ENCODE measurements around the gene NXPH3.
"Not testable (repeated sequence)": the region's sequence is repeated elsewhere in the genome, so short reads cannot be mapped to it uniquely, and the experiment has no call there.

The NXPH3 gene

DNA sequence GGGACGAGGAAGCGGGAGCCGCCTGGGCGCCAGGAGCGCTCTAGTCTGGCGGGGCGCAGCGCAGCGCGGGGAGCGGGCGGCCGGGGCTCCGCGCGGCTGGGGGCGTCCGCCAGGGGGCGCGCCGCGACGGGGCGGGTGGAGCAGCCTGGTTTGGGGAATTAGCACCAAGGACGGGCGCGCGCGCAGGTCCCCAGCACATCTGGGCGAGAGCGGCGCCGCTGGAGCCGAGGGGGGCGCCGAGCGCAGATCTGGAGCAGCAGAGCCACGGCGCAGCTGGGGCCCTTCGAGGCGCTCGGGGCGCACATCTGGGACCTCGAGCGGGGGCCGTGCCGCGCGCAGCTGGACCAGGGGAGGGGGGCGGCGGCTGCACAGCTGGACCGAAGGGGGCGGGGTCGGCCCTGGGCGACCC is at the start of gene NXPH3:
Gene NXPH3, plus strand, starts transcription at position 193 of the 409 bp plus-strand sequence. CDS start 349 bp downstream, outside the sequence.
- peak in 1 of 2 donors; percentile 33 for DNase-seq

DNA sequence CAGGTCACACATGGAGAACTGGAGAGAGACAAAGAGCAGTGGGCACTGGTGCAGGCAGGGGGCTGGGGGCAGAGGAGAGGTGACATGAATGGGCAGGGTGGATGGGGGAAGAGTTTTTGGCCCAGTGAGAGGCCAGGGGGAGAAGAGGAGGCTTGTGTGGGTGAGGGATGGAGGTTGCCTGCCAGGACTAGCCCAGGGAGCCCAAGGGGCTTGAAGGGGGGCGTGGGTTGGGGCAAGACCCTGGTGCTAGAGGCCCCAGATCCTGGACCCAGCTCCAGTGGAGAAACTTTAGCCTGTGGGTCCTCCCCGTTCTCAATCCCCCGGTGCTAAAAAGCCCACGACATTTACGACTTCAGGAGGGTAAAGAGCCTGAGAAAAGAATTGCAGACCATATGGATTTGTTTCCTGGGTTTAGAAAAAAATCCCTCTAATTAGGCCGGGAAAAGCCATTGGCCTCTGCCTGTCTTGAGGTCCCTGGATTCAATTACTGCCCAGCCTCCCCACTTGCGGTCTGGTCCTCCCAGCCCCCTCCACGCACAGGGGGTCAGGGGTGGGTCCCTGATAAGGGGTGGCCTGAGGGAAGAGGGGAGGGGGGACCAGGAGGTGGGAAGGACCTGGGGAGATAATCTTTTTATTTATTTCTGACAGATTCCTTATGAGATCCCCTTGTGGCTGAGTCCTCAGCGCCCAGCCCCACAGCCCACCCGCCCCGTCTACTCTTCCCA is 47.6 kb upstream of the NXPH3 start:
- DNase-seq, result no peak

DNA sequence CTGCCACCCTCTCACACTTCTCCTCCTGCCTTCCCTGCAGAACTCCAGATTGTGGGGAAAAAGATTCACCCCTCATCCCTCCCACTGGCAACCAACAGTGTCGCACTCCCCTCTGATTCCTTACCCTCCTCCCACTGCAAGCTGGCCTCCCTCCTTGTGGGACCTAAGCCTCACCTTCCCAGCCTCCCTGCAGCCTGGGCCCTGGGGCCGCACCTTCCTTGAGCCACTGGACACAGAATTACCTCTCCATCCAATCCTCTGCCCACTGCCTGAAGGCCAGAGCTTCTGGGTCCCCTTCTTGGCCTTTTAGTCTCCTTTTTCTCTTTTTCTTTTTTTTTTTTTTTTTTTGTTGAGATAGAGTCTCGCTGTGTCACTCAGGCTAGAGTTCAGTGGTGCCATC is 46.7 kb upstream of the NXPH3 start:
- no peak for DNase-seq

GRCh38 chr17:49530118-49530517 is 45.6 kb upstream of the NXPH3 start:
- DNase-seq, result no peak

DNA sequence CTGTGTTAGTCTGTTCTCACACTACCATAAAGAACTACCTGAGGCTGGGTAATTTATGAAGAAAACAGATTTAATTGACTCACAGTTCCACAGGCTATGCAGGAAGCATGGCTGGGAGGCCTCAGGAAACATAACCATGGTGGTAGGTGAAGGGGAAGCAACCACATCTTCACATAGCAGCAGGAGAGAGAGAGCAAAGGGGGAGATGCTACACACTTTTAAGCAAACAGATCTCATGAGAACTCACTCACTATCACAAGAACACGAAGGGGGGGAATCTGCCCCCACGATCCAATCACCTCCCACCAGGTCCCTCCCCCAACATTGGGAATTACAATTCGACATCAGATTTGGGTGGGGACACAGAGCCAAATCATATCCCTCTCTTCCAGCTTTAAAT is 31.8 kb upstream of the NXPH3 start:
- DNase-seq, result no peak

DNA sequence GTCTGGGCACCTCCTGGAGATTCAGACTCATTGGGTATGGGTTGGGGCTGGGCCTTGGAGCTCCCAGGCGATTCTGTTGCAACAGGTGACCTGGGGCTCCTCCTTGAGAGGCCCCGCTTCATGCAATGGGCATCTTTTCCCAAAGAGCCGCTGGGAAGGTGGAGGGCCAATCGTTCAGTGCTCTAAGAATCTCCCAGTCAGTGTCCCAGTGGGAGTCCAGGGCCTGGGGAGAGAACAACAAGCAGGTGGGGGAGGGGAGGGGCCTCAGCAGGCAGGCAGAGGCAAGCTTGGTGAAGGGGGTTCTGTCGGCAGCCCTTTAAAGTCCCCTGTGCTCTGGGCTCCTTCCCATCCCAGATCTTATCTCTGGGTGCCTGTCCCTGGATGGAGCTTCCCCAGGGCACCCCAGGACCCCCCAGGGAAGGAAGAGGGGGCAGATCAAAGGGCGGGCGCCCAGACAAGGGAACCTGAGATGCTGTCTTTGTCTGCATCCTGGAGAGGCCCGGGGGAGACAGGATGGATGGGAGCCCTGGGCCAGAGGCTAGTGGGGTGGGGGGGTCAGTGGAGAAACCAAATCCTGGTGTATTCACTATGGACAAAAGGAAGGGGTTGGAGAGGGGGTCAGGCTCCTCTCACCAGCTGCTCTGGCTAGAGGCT is 30.5 kb upstream of the NXPH3 start:
- DNase-seq, result no peak

DNA sequence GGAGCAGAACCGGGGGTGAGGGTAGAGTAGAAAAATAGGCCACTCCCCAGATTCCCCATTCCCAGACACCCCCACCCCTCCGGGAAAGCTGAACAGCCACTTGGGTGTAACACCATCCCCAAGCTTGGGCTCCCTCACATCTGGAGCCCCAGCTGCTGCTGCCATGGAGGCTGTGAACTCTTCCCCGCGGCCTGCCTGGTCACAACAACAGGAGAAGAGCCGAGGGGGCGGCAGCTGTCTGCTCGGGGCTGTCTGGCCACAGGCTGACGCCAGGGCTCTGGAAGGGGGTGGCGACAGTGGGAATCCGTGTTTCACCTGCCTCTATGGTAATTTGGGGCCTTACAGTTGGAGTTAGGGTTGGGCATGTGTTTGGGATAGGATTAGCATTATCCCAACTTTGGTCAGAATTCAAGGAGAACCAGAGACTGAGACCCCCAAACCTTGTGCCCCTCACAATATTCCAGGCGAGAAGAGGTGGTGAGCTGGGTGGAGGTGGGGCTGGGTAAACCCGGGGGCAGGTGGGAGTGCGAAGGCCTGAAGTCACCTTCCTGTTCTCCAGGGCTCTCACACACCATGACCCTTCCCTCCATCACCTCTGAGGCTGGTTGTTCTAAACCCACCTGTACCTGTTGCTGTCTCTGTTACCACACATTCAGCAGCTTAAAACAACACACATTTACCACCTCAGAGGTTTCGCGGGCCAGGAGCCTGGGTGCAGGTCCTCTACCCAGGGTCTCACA is 29.7 kb upstream of the NXPH3 start:
- DNase-seq, result no peak

DNA sequence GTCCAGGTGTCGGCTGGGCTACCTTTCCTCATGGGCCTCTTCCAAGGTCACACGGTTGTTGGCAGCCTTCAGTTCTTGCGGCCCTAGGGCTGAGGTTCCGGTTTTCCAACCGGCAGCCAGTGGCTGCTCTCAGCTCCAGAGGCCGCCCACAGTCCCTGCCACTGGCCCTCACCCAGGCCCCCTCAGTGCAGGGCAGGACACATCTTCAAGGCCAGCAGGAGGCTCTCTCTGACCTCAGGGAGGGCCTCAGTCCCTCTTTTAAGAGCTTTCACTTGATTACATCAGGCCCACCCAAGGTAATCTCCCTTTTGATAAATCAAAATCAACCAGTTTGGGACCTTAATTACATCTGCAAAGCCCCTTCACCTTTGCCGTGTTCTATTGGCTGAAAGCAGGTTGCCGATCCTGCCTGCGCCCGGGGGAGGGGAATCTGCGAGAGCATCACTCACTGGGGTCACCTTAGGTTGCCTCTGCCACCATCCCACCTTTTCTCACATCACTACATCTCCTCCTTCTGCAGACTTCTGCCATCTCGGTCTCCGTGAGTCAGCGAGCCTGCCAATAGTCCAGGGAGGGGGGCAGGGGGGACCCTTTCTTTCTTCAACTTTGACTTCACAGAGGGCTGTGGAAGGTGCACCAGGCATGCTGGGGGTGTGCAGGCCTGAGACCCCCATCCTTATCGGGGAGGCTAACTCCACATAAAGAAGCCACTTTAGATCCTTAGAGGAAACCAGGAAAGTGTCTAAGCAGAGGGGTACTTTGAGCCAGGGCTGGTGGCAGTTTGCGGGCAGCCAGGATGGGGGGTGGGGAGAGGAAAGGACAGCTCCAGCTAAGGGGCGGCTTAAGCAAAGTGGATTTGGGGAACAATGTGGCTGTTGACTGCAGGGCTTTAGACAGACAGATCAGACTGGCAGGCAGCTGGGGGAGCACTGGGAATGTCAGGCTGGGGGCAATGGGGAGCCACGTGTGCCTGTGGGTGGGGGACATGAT is 28.8 kb upstream of the NXPH3 start:
- no peak for DNase-seq

DNA sequence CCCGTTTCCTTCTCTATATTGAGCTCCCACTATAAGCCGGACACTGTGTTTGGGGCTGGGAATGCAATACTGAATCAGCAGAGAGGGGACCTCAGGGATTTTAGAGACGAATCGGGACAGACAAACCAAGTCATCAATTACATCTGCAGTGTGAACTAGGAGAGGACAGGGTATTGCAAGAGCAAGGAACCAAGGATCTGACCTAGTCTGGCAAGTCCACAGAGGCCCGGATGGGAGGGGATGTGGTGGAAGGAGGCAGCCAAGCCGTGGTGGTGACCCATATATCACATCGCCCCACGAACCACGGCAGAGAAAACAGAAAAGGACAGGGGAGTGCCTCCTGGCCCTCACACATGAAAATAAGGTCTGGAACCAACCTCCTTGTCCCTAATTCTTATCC is 28.1 kb upstream of the NXPH3 start:
- DNase-seq, result no peak

- no peak for DNase-seq
Measured at GRCh38 chr17:49548051-49548505, 27.6 kb upstream of the NXPH3 start.

- no peak for DNase-seq
Measured at GRCh38 chr17:49548506-49549310, 27.0 kb upstream of the NXPH3 start.

DNA sequence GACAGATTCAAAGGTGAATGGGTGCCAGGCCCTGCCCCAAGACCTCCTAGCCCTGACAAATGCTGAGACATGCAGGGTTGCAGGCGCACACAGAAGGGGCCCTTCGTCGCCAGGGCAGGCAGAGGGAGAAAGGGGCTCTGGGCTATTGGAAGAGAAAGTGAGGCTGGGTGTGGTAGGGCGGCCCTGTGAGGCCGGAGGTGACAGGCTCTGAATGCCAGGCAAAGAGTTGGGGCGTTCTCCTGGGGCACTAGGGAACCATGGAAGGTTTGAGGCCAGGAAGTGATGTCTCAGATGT is 26.4 kb upstream of the NXPH3 start:
- no peak for DNase-seq

DNA sequence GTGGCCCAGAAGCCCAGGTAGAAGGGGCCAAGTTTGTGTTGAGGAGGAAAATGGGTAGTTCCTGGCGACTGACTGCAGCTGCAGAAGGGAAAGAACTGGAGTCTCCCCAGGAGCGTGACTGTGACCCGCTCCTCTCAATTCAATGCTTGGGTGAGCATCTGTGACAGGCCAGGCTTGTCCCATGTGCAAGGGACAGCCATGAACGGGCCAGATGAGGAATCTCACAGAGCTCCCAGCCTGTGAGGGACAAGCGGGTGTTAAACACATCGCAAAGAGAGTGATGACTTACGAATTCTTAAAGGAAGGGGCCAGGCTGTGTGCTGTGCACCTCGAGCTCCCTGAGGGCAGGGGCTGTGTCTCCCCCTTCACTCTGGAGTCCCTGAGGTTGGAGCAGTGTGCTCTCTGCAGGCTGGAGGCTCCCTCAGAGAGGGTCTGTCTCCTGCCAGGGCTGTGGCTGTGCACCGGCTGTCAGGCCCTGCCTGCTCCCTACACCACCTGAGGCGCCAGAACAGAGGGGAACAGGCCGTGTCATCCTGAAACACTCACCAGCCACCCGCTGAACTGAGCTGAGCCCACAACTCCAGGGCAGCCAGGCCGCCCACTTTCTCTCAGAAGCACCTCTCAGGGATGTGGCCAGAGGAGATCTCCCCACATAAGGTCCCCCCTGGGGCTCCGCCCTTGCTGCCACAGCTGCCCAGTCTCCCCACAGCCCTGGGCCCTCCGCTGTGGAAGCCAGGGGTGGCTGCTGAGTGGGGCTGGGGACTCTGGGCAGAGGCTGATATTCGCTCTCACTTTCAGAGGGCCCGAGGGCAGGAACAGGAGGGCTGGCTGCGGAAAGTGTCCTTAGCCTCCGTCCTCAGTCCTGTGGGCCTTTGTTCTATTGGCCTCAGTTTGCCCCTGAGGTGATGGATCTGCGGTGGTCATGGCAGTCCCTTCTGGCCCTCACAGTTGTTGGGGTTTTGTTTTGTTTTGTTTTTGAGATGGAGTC is 25.7 kb upstream of the NXPH3 start:
- DNase-seq, result no peak

- DNase-seq, result not testable (repeated sequence)
Measured at GRCh38 chr17:49550764-49551163, 24.9 kb upstream of the NXPH3 start.

GRCh38 chr17:49551221-49552069 is 24.2 kb upstream of the NXPH3 start:
- DNase-seq, result no peak

- no peak for DNase-seq
Measured at GRCh38 chr17:49552070-49552751, 23.5 kb upstream of the NXPH3 start.

DNA sequence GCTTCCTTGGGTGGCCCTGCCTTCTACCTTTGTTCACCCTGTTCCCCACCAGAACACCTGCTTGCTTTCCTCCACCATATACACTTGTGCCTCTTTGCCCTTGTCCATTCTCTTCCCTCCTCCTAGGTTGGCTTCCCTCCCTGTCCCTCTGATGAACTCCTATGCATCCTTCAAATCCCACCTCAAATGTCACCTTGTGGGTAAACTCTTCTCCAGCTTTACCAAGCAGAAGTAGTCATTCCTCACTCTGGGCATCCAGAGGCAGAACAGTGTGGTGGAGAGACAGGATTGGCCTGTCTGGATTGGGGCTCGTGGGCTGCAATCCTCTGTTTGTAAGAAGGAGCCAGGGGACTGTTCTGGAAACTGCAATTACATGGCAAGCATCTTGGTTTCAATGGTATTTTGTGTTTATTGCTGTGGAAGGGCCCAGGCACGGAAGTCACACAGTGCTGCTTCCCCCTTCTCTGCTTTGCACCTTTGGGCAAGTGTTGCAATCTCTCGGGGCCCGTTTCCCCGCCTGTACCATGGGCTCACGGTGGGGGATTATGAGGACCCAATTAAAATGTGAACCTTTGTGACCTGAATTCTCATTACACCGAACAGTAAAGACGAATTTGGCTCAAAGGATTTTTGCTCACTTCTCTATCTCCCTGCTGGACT is 21.9 kb upstream of the NXPH3 start:
- DNase-seq, result no peak
